GM23338 (cell line): ENCODE data around the gene TENM3. TPM values are rescaled to one million over a fixed set of nuclear protein-coding genes. Genes with fewer than 3 reads are reported as not detected.

Source experiments
- ATAC-seq: fragments of 200-7000 bp; cut with Tn5 transposase; 3 replicates; pipeline ENCODE4 v1.9.1; 2020
- DNase-seq: peaks from one replicate; pipeline ENCODE4 v3.0.0-alpha.2; 2015; ENCODE audit warnings: low spot score
- H2AFZ ChIP-seq: fragments of 200-600 bp; sonication (generic); 2 replicates; pipeline ENCODE4 v1.8.0; 2016; ENCODE audit warnings: antibody characterized with exemption, mild to moderate bottlenecking, moderate library complexity
- H3F3A ChIP-seq: fragments of 200-600 bp; sonication (generic); replicated peaks from 2 replicates; pipeline ENCODE4 v1.8.0; 2017; ENCODE audit warnings: antibody characterized with exemption, mixed run types, low read depth
- H3K27ac ChIP-seq: fragments of 200-600 bp; sonication (generic); 2 replicates; pipeline ENCODE4 v1.6.1; 2016; ENCODE audit warnings: low read depth
- H3K27me3 ChIP-seq: fragments of 200-600 bp; sonication (generic); 2 replicates; pipeline ENCODE4 v1.8.0; 2016; ENCODE audit warnings: mild to moderate bottlenecking, mixed run types, moderate library complexity; ENCODE audit not compliant: insufficient read depth
- H3K36me3 ChIP-seq: fragments of 200-600 bp; sonication (generic); 2 replicates; pipeline ENCODE4 v1.8.0; 2016; ENCODE audit warnings: mild to moderate bottlenecking; ENCODE audit not compliant: insufficient read depth
- H3K4me1 ChIP-seq: fragments of 200-600 bp; sonication (generic); 2 replicates; pipeline ENCODE4 v1.8.0; 2016; ENCODE audit warnings: mild to moderate bottlenecking, moderate library complexity; ENCODE audit not compliant: insufficient read depth
- H3K4me2 ChIP-seq: fragments of 200-600 bp; sonication (generic); 2 replicates; pipeline ENCODE4 v1.7.1; 2017; ENCODE audit warnings: mixed run types
- H3K4me3 ChIP-seq: fragments of 200-600 bp; sonication (generic); 2 replicates; pipeline ENCODE4 v1.6.1; 2016; ENCODE audit warnings: mixed run types
- H3K79me2 ChIP-seq: fragments of 200-600 bp; sonication (generic); replicated peaks from 2 replicates; pipeline ENCODE4 v1.8.0; 2017; ENCODE audit warnings: mild to moderate bottlenecking; ENCODE audit not compliant: insufficient read depth
- H3K9me2 ChIP-seq: fragments of 200-600 bp; sonication (generic); 2 replicates; pipeline ENCODE4 v1.8.0; 2017; ENCODE audit not compliant: insufficient read depth
- H4K20me1 ChIP-seq: fragments of 200-600 bp; sonication (generic); replicated peaks from 2 replicates; pipeline ENCODE4 v1.8.0; 2017; ENCODE audit warnings: mild to moderate bottlenecking; ENCODE audit not compliant: insufficient read depth
- H3K27ac Mint-ChIP-seq: 2 replicates; pipeline ENCODE4 v1.8.0; 2020; ENCODE audit warnings: inconsistent platforms, mild to moderate bottlenecking, moderate library complexity, mixed read lengths
- H3K27me3 Mint-ChIP-seq: 3 replicates; pipeline ENCODE4 v1.8.0; 2022; ENCODE audit warnings: low read depth, mild to moderate bottlenecking, moderate library complexity, mixed read lengths, inconsistent platforms; ENCODE audit not compliant: insufficient read depth, poor library complexity
- H3K36me3 Mint-ChIP-seq: 3 replicates; pipeline ENCODE4 v1.8.0; 2021; ENCODE audit warnings: low read depth, mild to moderate bottlenecking, inconsistent platforms, moderate library complexity, mixed read lengths
- H3K4me1 Mint-ChIP-seq: 3 replicates; pipeline ENCODE4 v1.8.0; 2020; ENCODE audit warnings: mild to moderate bottlenecking, inconsistent platforms, mixed read lengths
- H3K4me3 Mint-ChIP-seq: 3 replicates; pipeline ENCODE4 v1.8.0; 2021; ENCODE audit warnings: moderate library complexity, mild to moderate bottlenecking, inconsistent platforms, mixed read lengths
- H3K9me3 Mint-ChIP-seq: 3 replicates; pipeline ENCODE4 v1.8.0; 2020; ENCODE audit warnings: moderate library complexity, mild to moderate bottlenecking, inconsistent platforms, mixed read lengths
- CREB1 ChIP-seq: fragments of 250-450 bp; sonication (Bioruptor Pico); IDR thresholded peaks from 2 replicates; pipeline ENCODE4 v1.5.0; 2020; ENCODE audit warnings: low read depth, mild to moderate bottlenecking, moderate library complexity
- CTCF ChIP-seq, 2 experiments: fragments of 200-600 bp in 1 of 2; sonication (generic) in 1 of 2; conservative IDR thresholded peaks; 2 replicates each; pipeline versions ENCODE4 v1.5.1 to v1.6.1; 2016 to 2017; ENCODE audit warnings: antibody characterized with exemption in 2 of 2, low read depth in 2 of 2, mild to moderate bottlenecking in 2 of 2, moderate library complexity in 1 of 2
- ETS1 ChIP-seq: IDR thresholded peaks from 2 replicates; pipeline ENCODE4 v1.6.1; 2016; ENCODE audit warnings: antibody characterized with exemption
- EZH2 ChIP-seq: fragments of 200-600 bp; sonication (generic); IDR thresholded peaks from one replicate; pipeline ENCODE4 v1.8.0; 2017; ENCODE audit warnings: antibody characterized with exemption, mild to moderate bottlenecking, low read depth; ENCODE audit not compliant: unreplicated experiment
- EZH2phosphoT487 ChIP-seq: fragments of 200-600 bp; sonication (generic); IDR thresholded peaks from one replicate; pipeline ENCODE4 v1.8.1; 2018; ENCODE audit warnings: antibody characterized with exemption; ENCODE audit not compliant: unreplicated experiment
- JUNB ChIP-seq: IDR thresholded peaks from one replicate; pipeline ENCODE4 v1.6.1; 2016; ENCODE audit warnings: antibody characterized with exemption; ENCODE audit not compliant: unreplicated experiment
- NANOG ChIP-seq: IDR thresholded peaks from 2 replicates; pipeline ENCODE4 v1.6.1; 2016; ENCODE audit warnings: antibody characterized with exemption, borderline replicate concordance
- POLR2AphosphoS5 ChIP-seq: IDR thresholded peaks from 2 replicates; pipeline ENCODE4 v1.6.1; 2016; ENCODE audit warnings: antibody characterized with exemption, low read depth
- REST ChIP-seq: IDR thresholded peaks from one replicate; pipeline ENCODE4 v1.6.1; 2018; ENCODE audit warnings: antibody characterized with exemption; ENCODE audit not compliant: unreplicated experiment
- STAT1 ChIP-seq: IDR thresholded peaks from one replicate; pipeline ENCODE4 v1.6.1; 2016; ENCODE audit warnings: antibody characterized with exemption; ENCODE audit not compliant: unreplicated experiment
- ZNF114 ChIP-seq: fragments of 250-450 bp; sonication (Bioruptor Pico); IDR thresholded peaks from 2 replicates; pipeline ENCODE4 v1.5.0; 2020; ENCODE audit warnings: mild to moderate bottlenecking, moderate library complexity
- ZNF331 ChIP-seq: fragments of 250-450 bp; sonication (Bioruptor Pico); IDR thresholded peaks from 2 replicates; pipeline ENCODE4 v1.5.0; 2020; ENCODE audit warnings: low read depth, mild to moderate bottlenecking, moderate library complexity
- ZNF462 ChIP-seq: fragments of 250-450 bp; sonication (Bioruptor Pico); IDR thresholded peaks from 2 replicates; pipeline ENCODE4 v1.5.0; 2020; ENCODE audit warnings: mild to moderate bottlenecking, moderate library complexity
- polyA plus RNA-seq: library from polyadenylated mRNA; unstranded; fragments of >200 nt; fragmentation: Nextera tagmentation; extraction: Ambion mirVana; gene quantifications from 2 replicates; pipeline ENCODE4 v1.2.1, GENCODE V29; 2016
- total RNA-seq: library from RNA; depleted of rRNA; stranded (reverse); fragments of >200 nt; shearing (Covaris generic); gene quantifications from 2 replicates; pipeline ENCODE4 v1.2.3, GENCODE V29; 2014

Gene TENM3
- total and polyA plus RNA-seq, 2 experiments from 2014 or later, result 22.2 to 128 TPM

- H3K79me2 ChIP-seq, result no peaks in the 10 kb centered on the region
- Mint-ChIP-seq H3K9me3 (no peaks in the 10 kb centered on the region), H3K4me1 (peaks cover 17% of the 10 kb centered on the region), H3K4me3 (no peak overlapping the region), H3K36me3 (no peaks in the 10 kb centered on the region; the same call in 1 of the 3 replicates), H3K27me3 (peaks cover 3% of the 10 kb centered on the region), H3K27ac (no peak overlapping the region)
- no peaks in the 10 kb centered on the region for H4K20me1 ChIP-seq
- no peak overlapping the region for H3K4me2 ChIP-seq
- no peak overlapping the region for H3K4me3 ChIP-seq
- ATAC-seq (no peak), DNase-seq (no peak)
- peaks cover 6% of the 10 kb centered on the region; the same call in 1 of the 2 replicates for H3K36me3 ChIP-seq
- no peak overlapping the region for H3K27ac ChIP-seq
- H2AFZ ChIP-seq, result no peak overlapping the region
- no peaks in the 10 kb centered on the region for H3K27me3 ChIP-seq
- TF ChIP-seq NANOG (no peak), STAT1 (no peak), JUNB (no peak), CREB1 (CRISPR knock-in tag) (no peak), ETS1 (no peak), REST (no peak), ZNF462 (CRISPR knock-in tag) (no peak), ZNF114 (no peak), POLR2AphosphoS5 (no peak), ZNF331 (CRISPR knock-in tag) (no peak), EZH2 (no peak), CTCF (conservative IDR thresholded peaks at IDR 0.05; ENCODE audit: low read depth in 2 of 2) (no peak), EZH2phosphoT487 (no peak)
- H3F3A ChIP-seq, result no peaks in the 10 kb centered on the region
- peaks cover 6% of the 10 kb centered on the region; the same call in 1 of the 2 replicates for H3K4me1 ChIP-seq
- H3K9me2 ChIP-seq, result peaks cover 8% of the 10 kb centered on the region; the same call in 1 of the 2 replicates
Measured at GRCh38 chr4:182324282-182324681, 81.1 kb downstream of the TENM3 start.
